ENCODE data around the gene FAM72A.
"Not testable (repeated sequence)": the region's sequence is repeated elsewhere in the genome, so short reads cannot be mapped to it uniquely, and the experiment has no call there.

Gene FAM72A

DNA sequence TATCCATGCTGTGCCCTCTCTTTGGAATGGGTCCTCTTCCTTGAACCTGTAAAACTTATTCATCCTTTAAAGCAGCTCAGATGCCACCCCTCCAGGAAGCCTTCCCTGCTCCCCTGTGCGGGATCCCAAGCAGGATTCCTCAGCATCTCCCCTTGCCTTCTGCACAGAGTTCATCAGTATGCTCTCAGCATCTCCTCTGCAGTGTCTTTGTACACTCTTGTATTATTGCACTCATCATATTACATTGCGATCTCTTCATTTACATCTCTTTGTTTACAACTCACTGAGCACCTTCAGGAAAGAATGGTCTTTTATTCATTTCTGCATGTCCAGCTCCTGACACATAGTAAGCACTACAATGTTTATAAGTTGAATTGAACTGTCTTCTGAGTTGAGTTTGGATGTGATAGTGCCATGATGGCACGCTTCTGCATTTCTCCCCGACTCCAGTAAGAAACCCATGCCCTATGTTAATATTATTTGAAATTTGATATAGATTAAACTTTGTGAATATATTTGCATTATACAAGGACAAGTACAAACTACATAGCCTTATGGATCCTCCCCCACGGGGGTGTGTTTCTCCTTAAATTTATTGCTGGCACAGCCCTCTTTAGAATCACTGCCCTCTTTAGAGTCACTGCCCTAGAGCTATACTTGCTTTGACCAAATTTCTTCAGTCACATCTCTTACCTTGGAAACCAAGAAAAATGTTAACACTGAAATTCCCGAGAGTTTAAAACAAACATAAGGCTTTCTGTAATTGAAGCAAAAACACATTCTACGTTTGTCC is 13.2 kb upstream of the FAM72A start:
- DNase-seq (ENCODE audit: low read depth), result not testable (repeated sequence)

DNA sequence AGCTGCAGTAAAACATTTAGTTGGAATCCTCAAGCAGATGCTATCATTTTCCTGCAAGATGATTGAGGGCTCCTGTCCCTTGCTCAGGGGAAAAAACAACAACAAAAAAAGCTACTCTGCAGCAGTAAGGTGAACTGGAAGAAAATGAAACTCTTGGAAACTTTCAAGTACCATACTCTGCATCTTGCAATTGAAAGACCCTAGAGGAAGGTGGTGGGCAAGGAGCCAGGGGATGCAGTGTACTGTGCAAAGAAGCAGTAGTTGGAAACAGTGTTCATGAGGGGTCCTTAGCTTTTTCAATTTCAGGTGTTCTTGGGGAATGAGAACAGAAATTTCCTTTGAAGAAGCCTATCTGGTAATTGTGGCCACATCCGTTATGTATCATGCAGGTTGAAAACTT is 8.2 kb upstream of the FAM72A start:
- not testable (repeated sequence) for DNase-seq (ENCODE audit: low read depth)

DNA sequence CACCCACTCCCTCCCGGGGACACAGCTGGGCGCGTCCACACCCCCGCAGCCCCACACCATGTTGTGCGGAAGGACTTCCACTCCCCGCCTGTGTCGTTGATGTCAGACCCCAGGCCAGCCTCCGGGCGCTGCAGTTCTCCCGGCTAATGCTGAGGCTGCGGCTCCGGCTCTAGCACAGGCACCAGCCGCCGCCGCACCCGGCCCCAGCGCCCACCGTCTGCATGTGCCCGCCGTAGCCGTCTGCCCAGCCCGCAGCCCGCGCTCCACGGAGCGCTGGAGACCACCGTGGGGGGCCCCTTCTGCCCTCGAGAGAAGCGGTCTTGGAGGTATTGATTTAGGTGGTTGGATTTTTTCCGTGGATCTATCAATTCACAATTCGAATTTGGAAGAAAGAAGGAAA is 2.9 kb upstream of the FAM72A start:
- not testable (repeated sequence) for DNase-seq (ENCODE audit: low read depth)

DNA sequence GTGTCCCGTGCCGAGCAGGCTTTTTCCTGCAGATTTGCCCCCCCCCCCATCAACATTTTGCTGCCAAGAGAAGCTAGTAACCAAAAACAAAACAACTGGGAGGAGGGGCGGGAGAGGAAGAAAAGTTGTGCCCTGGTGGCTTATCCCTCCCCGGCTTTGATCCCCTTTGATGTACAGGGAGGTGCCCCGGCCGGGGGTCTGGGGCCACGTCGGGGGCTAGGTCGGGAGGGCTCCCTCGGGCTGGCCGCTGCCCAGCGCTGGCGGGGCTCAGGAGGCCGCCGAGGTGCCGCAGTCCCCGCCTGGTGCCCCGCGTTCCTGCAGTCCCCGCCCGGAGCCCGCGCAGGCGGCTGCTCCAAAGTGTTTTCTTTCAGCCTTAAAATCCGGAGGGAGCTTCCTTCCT is 2.2 kb upstream of the FAM72A start:
- peak; percentile 12 for DNase-seq (ENCODE audit: low read depth)

DNA sequence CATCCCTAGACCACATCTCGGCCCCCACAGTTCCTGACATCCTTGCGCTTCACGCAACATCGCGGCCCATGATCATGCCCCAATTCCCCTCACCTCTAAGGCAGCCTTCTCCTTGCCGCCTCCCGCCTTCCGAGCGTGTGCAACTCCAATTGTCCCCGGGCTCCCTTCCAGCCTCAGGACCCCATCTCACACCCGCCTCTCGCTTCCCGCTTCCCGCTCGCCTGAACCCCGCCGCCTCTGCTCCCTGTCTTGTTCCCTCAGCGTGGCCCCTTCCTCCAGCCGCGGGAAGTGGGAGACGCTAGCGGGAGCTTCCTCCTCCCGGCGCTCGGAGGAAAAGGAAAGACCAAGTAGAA is 1.5 kb upstream of the FAM72A start:
- DNase-seq (ENCODE audit: low read depth), result not testable (repeated sequence)

DNA sequence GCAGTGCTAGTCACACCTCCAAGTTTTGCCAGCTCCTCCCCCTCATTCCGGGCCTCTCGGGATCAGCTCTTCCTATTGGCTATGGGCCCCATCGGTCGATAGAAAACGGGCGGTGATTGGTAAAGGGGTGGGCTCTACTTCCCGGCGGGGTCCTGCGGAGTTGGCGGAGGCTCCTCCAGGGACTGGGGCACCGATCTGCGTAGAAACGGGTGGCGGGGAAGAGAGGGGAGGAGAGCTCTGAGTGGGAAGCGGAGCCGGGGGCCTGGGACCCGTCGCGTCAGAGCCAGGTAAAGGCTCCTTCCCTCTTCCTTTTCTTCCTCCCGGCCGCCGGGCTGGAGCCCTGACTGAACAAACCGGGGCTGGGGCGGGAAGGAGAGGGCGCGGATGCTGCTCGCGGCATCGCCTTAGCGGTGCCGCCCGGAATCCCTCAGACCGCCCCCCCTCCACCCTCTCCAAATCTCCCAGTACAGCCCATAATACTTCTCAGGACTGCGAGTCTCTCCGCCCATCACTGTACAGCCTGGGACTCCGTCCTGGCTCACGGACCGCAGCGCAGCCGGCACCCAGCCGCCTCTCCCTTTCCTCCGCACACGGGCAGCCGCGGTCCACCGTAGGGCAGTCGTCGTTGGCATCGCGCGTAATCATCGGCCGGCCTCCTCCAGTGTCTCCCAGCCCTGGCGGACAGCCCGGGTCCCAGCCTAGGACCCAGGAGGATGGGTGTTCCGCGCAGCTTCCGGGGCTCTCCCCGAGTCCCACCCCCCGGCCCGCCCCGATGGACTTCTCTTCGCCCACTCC is 922 bp upstream of the FAM72A start, which contains the start of gene SRGAP2:
Gene SRGAP2 (plus strand): TSS at position 178 of the 795 bp plus-strand sequence. CDS start 2,430 bp downstream, outside the sequence.
- peak; percentile 65 for DNase-seq (ENCODE audit: low read depth)

DNA sequence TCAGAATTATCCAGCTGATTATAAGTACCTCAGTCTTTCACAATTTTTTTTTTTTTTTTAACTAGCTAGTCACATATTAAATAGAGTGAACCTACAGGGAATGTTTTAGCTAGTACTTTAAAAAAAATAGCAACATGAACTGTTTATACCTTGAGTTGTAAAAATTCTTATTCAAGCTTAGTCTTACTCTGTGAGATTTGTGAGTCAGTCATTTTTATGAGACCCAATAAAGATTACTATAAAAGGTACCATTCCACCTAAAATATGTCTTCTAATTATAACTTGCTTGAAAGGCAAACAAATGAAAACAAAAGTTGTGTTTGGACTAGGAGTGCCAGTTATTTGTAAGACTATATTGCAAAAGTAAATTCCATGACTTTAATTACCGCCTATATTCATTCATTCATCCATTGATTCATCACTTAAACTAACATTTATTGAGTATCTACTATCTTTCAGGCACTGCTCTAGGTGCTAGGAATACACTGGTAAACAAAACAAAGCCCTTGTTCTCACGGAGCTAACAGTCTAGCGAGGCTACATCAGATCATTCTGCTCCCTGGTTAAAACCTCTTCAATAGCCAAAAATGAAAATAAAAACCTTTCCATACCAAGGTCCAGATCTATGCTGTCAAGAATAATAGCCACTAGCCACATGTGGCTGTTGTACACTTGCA is 5.8 kb downstream of the FAM72A start:
- not testable (repeated sequence) for DNase-seq (ENCODE audit: low read depth)

DNA sequence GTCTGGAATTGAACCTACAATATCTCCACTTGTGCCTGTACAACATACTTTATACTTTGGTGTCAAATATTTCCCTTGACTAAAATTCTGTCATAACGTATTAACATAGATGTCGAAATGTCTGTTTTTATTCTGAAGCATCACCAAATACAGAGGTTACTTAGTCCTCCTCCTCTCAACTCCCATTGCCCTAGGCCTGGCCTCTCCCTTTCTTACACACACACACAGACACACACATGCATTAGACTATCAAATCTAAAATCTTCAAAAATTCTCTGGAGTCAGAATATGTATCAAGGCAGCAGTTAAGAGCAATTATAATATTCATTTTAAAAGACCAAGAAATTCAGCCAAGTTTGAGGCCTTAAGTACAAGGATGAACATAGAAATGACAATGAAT is 7.5 kb downstream of the FAM72A start:
- DNase-seq (ENCODE audit: low read depth), result not testable (repeated sequence)

DNA sequence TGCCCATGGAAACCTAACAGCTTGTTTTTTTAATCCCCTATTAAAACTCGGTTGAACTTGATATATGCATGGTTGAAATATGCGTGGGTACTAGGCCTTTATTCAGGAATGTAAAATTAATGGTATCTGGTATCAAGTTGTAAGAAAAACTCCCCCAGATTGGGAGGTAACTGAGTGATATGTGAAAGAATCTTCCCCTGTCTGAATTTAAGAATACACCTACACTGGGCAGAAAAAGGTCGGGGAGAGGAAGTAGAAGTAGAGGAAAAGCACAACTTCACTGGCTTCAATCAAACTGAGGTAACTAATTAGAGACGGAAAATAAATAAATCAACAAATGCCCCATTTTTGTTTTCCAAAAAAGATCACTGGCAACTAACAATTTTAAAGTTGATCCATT is 15.8 kb downstream of the FAM72A start:
- not testable (repeated sequence) for DNase-seq (ENCODE audit: low read depth)

DNA sequence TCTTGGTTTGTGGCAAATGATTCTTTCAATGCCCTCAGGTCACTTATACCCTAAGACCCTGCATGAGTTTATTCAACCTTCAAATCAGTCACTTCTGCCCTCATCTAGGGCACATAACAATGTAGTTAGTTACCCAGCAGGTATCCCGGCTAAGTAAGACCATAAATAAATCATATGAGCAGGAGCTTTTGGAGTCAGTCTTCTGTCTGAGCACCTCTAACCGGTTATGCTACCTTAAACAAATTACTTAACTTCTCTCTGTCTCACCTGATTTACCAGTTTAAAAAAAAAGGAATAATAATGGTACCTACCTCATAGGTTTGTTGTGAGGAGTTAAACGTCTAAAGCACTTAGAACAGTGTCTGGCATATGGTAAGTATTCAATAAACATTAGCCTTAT is 16.9 kb downstream of the FAM72A start:
- DNase-seq (ENCODE audit: low read depth), result not testable (repeated sequence)

DNA sequence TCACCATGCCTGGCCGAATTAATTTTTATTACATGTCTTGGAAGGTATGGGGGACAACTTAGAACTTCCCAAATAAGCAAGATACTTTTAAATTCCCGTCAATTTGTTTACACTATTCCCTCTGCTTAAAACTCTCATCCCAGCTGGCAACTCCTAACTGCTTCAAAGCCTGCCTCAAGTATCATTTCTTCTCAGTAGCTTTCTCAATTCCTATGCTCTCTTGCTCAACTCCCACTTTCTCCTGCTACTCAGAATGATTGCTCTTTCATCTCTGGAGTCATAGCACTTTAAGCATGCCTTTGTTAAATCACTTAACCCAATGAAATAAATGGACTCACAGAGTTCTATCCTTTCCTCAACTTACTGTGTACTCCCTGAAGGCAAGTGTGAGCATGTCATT is 18.9 kb downstream of the FAM72A start:
- peak; percentile 47 for DNase-seq (ENCODE audit: low read depth)

DNA sequence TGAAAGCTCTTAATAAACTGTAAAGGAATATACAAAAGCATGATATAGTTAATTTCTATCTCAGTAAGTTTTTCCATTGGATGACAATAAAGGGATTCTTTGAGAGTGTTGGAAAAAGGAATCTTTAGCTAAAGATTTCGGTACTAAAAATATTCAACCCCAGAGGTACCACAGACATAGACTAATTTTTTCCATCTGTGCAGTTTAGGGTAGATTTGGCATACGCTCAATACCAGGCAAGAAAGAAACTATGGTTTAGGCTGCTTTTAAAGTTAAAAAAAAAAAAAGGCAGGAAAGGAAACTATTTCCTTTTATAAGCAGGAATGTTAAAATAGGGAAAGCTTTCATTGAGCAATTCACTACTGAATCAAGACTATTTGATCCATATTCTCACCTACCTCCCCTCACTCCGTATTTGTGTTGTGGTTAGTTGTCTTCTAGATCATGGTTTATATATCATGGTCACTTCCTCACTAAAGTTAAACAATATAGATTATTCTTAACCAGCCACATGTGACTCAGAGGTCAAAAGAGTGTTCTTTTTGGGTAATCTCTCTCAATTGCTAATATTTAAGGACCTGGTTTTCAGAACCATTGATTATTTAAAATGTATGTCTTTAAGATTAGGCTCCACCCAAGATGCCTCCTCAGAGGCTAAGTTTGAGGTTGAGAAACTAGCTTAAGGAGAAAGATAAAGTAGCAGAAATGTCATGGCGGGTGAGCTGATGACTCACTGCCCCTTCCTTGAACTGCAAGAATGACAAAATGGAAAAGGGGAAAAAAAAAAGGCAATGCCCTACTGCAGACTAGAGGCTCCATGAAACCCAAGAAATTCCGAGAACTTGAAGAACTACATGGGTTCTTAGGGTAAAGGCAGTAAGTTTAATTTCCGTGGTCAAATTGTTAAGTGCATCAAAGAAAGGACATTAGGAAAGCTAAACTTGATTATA is 20.0 kb downstream of the FAM72A start:
- peak; percentile 47 for DNase-seq (ENCODE audit: low read depth)

DNA sequence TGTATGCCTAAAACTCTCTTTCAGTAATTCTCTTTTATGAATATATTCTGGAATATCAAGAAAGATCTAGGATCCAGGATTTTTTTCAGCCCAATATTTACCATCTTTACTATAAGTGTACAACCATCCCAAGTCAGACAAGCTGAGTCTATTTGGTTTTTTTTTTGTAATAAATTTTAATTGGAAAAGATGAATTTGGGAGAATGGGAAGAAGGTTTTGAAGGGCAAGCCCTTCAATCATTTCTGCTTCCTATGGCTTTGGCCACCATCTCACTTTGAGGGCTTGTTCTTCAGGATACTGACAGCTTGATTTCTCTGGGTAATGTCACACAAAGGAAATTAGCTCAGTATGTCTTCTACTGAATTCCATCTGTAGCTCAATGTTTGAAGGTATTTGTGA is 23.0 kb downstream of the FAM72A start:
- DNase-seq (ENCODE audit: low read depth), result not testable (repeated sequence)

DNA sequence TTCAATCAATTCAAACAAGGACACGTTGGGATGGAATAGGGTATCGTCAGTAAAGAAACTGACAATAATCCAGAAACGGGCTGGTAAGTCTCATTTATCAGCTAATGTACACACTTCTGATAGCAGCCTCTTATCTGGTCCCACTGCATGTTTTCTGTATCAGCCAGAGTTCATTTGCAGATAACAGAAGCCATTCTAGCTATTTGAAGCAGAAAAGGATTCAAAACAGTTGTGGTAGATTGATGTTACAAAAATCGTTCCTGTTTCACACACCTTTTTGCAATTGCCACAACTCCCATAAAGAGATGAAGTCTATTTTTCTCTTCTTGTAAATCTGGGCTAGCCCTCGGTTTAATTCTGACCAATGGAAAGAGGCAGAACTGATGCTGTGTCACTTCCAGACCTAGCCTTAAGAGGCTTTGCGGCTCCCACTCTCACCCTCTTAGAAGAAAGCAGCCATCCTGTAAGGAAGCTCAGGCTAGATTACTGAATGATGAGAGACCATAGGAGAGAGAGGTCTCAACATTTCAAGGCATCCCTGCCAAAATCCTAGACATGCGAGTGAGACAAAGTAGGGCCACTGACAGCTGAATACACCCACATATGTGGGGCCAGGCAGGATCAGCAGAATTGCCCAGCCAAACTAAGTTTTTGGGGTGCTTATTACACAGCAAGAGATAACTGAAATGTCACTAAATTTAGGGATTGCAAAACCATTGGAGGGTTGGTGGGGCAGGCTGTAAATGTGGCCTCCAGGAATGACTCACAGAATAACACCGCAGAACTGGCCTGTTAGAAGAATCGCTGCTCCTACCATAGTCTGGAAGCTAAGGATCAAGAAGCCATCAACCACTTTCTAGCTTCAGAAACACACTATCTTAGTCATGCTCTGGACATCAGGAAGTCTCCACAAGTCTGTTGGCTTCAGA is 24.3 kb downstream of the FAM72A start:
- peak; percentile 87 for DNase-seq (ENCODE audit: low read depth)

DNA sequence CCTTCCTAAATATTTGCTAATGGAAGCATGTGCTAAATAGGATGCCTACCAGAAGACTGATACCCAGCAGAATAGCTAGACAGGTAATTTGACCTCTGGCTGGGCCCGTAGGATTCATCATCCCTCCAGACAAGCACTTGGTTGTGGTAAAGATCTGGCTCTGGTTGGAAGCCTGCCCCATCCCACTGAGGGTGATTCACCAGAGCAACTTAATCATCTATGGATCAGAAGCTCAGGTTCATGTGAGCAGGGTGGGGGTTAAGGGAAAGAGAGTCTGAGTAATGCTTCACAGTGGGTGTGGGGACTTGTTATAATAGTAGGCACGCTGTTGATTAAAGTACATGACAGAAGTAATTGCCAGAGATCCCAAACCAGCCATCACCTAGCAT is 26.5 kb downstream of the FAM72A start:
- DNase-seq (ENCODE audit: low read depth), result not testable (repeated sequence)

DNA sequence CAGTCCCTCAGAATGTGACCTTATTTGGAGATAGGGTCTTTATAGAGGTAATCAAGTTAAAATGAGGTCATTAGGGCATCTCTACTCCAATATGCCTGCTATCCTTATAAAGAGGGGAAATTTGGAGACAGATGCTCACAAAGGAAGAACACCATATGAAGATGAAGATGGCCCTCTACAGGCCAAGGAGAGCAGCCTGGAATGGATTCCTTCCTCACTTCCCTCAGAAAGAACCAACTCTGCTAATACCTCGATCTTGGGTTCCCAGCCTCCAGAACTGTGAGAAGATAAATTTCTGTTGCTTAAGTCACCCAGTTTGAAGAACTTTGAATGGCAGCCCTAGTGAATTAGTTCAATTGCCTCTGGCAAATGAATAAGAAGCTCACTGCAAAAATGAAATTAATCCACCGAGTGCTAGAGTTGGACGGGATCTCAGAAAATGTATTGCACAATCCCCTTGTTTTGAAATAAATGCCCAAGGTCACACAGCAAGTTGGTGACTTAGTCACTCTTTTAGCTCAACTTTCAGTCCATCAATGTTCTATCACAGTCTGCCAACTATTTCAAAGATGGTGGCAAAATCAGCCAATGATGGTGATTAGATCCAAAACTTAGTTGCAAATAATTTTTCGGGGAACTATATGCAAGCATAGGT is 27.1 kb downstream of the FAM72A start:
- peak; percentile 51 for DNase-seq (ENCODE audit: low read depth)

DNA sequence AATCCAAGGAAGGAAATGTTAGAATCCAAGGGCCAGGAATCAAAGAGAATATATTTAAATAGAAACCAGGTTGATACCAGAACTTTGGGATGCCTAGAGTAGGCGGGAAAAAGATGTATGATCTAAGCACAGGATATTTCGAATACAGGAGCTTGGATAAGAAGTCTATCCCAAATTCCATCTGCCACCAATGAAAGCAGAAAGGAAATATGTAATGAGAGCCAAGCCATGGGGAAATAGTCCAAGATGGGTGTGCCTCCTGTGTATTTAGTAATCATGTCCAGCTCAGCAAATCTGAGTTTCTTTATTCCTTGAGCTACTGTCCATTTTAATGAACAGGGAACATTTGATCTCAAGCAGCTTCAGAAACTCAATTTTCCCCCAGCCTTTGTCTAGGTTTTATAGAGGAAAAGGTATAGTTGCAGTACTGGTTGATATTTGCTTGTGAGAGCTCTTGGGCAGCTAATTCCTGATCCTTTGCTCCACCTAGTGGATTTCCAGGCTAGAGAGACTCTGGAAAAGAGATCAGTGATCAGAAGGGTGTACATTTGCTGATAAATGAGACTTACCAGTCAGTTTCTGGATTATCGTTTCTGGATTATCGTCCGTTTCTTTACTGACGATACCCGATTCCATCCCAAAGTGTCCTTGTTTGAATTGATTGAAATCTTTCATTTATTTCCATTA is 28.3 kb downstream of the FAM72A start:
- DNase-seq (ENCODE audit: low read depth), result peak; percentile 20

DNA sequence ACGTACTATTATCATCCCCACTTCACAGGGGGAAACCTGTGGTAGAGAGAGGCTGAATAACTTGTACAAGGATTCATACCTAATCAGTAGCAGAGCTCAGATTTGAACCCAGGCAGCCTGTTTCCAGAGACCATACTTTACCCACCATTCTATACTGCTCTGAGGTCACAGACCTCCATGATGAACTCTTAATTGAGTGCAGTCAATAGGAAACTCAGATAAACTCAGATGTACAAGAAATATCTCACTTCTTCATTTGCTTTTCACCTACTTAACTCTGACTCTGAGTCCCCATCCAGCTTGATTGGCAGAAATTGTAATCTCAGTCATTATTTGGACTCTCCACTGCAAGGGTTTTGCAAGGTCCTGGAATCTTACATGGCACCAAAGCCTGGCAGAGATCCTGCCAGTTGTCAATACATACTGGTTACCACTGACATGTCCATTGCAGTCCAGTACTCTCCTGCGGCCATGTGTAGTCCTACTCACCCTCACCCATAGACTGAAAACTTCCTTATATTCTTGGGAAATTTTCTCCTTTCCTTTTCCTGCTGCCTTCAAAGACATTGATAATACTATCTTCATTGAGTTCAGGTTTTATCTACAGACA is 29.4 kb downstream of the FAM72A start:
- not testable (repeated sequence) for DNase-seq (ENCODE audit: low read depth)

DNA sequence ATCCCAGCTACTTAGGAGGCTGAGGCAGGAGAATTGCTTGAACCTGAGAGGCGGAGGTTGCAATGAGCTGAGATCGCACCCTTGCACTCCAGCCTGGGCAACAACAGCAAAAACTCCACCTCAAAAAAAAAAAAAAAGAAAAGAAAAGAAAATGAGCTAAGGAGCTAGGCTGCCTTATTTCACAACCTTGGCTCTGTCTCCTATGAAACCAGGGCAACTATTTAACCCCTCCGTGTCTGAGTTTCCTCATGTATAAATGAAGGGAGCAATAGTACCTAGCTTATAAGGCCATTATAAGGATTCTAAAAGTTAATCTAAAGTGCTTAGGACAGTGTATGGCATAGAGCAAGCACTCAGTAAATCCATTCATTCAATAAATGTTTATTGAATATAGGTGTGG is 32.8 kb downstream of the FAM72A start:
- peak; percentile 68 for DNase-seq (ENCODE audit: low read depth)
